ENCODE data around the gene TMEM132E.

TMEM132E gene

DNA sequence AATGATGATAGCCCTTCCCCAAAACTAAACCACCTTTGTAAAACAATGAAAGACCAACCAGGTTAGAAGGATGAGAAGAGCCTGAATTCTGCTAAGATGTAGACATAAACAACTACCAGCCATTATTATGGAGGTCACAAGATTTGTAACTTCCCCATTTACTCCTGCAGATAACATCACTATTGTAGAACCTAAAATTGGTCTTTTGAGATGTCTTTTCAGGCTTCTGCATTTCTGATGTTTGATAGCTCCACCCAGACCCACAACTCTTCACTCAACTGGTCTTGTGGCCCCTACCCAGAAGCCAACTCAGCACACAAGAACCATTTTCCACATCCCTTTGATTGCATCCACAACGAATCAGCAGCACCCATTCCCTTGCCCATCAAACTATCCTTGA lies 100.8 kb downstream of the TMEM132E start:
- no peak overlapping the region for H3K4me3 ChIP-seq (ENCODE audit: low read depth in 1 of 5, low read length in 5 of 5)
- no peaks in the 10 kb centered on the region for H3K36me3 ChIP-seq (ENCODE audit: control insufficient read depth in 5 of 5, insufficient read depth in 5 of 5, low read length in 5 of 5)
- H3K9ac ChIP-seq (ENCODE audit: low read length in 5 of 5): no peak overlapping the region
- no peaks in the 10 kb centered on the region for H3K9me3 ChIP-seq (ENCODE audit: control insufficient read depth in 5 of 5, low read length in 5 of 5)
- H3K27me3 ChIP-seq (ENCODE audit: control insufficient read depth in 5 of 5, insufficient read depth in 4 of 5, low read length in 5 of 5): peaks cover 0 to 12% (median 7%) of the 10 kb centered on the region in 5 donors
- no peaks in the 10 kb centered on the region for H3K4me1 ChIP-seq (ENCODE audit: control insufficient read depth in 5 of 5, insufficient read depth in 5 of 5, low read length in 5 of 5)
- no peak overlapping the region for H3K27ac ChIP-seq (ENCODE audit: low read depth, low read length)

DNA sequence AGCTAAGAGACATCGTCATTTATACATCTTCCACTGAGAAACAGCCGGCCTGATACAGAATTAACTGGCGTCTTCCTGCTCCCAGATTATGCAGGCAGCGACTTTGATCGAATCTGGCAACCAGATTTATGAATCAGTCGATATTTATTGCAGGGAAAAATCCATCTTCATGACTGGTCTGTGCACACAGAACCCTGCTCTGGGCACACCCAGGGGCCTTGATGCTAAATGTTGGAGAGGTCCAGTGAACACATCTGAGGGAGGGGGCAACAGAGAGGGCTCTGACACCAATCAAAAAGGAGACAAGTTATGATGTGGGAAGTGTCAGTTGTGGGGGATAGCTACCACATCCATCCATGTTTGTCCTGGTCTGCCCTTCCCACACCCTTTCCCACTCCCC lies 102.9 kb downstream of the TMEM132E start:
- no peak overlapping the region for H3K27ac ChIP-seq (ENCODE audit: low read depth, low read length)
- H3K9me3 ChIP-seq (ENCODE audit: control insufficient read depth in 5 of 5, low read length in 5 of 5): no peaks in the 10 kb centered on the region
- no peaks in the 10 kb centered on the region for H3K4me1 ChIP-seq (ENCODE audit: control insufficient read depth in 5 of 5, insufficient read depth in 5 of 5, low read length in 5 of 5)
- H3K27me3 ChIP-seq (ENCODE audit: control insufficient read depth in 5 of 5, insufficient read depth in 4 of 5, low read length in 5 of 5): peaks cover 0 to 12% (median 7%) of the 10 kb centered on the region in 5 donors
- H3K9ac ChIP-seq (ENCODE audit: low read length in 5 of 5): no peak overlapping the region
- no peaks in the 10 kb centered on the region for H3K36me3 ChIP-seq (ENCODE audit: control insufficient read depth in 5 of 5, insufficient read depth in 5 of 5, low read length in 5 of 5)
- H3K4me3 ChIP-seq (ENCODE audit: low read depth in 1 of 5, low read length in 5 of 5): no peak overlapping the region

DNA sequence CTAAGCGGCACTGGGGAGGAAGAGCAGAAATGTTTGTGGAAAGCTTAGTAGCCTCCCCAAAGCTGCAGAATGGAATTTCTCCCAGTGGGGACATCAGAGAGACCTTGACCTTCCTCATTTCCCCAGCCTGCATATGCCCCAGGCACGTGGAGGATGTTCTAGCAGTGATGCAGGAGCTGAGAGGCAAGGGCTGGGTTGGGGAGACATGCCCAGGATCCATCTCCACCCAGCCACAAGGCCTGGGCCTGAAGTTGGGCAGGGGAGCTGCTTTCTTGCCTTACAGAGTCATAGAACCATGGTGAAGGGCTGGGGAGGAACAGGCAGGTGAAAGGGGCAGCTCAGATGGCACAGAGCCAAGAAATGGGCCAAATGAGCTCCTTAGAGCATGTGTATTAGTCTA lies 104.0 kb downstream of the TMEM132E start:
- H3K9me3 ChIP-seq (ENCODE audit: control insufficient read depth in 5 of 5, low read length in 5 of 5): peaks cover 0 to 5% (median 0%) of the 10 kb centered on the region in 5 donors
- no peak overlapping the region for H3K27ac ChIP-seq (ENCODE audit: low read depth, low read length)
- H3K9ac ChIP-seq (ENCODE audit: low read length in 5 of 5): no peak overlapping the region
- no peak overlapping the region for H3K4me3 ChIP-seq (ENCODE audit: low read depth in 1 of 5, low read length in 5 of 5)
- H3K4me1 ChIP-seq (ENCODE audit: control insufficient read depth in 5 of 5, insufficient read depth in 5 of 5, low read length in 5 of 5): no peaks in the 10 kb centered on the region
- H3K27me3 ChIP-seq (ENCODE audit: control insufficient read depth in 5 of 5, insufficient read depth in 4 of 5, low read length in 5 of 5): peaks cover 0 to 10% (median 7%) of the 10 kb centered on the region in 5 donors
- H3K36me3 ChIP-seq (ENCODE audit: control insufficient read depth in 5 of 5, insufficient read depth in 5 of 5, low read length in 5 of 5): no peaks in the 10 kb centered on the region

Measured in subcutaneous abdominal adipose tissue (tissue), 5 donors.